Head of caudate nucleus (tissue), 42 donors: Measurements from ENCODE around the gene SLAMF7.

Experiments
- DNase-seq, 42 donors: peaks; one replicate each; pipeline versions ENCODE4 v3.0.0 to v3.0.0-alpha.2; 2020 to 2021; ENCODE audit warnings: mixed read lengths in 7 of 42
- intact Hi-C: fragments of 100-400 bp; cut with DNase I; formaldehyde crosslinking; loops from one replicate; pipeline ENCODE4 v1.15.0; 2022

Gene SLAMF7

DNA sequence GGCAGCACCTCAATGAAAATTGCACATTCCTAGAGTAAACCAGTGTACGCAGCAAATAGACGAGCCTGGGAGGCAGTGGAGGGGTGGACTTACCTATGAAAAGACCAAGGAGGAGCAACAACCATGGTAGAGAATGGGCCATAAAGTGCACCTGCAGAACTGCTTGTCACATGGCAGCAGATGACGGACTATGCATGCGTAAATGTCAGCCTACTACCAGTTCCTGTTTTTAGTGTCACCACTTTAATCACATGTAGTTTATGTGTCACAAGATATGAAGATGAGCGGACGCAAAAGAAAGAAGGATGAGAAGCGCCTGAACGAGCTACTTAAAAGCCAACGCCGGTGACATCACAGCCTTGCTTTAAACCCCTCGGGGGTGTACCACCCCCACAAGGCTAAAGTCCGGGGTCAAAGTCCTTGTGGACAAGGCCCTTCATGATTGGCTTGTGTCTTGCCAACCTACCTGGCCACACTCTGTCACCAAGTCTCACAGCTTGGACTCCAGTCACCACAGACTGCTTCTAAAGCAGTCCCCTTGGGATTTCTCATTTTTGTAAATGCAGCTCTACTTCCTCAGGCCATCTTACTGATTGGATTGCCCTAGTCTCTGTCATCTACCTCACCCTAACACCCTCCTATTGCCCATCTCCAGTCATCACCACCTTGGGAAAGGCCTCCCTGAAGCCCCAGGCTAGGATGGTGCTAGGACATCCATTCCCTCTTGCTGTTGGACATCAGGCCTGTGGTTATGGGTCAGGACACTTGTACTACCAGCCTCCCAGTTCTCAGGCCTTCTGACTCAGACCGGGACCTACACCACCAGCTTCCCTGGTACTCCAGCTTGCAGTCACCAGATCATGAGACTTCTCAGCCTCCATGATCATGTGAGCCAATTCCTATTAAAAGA, 50.9 kb downstream of the SLAMF7 start:
- DNase-seq: no peak
- intact Hi-C loops: no loop called here

DNA sequence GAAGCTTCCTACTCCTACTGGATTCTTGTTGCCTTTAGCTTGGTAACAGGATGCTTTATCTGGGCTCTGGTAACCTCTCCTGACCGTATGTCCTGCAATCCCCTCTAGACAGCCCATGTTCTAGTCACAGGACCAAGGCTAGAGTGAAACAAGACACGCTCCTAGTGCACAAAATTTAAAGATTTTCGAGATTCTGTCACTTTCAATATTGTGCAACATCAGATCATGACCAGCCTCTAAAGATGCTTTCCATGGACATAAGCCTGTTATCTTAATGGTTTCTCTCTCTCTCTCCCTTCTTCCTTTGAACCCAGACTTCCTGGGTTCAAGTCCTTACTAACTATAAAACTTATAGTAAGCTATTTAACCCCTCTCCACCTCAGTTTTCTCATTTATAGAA, 55.3 kb downstream of the SLAMF7 start:
- DNase-seq: no peak
- intact Hi-C loops: no loop called here

DNA sequence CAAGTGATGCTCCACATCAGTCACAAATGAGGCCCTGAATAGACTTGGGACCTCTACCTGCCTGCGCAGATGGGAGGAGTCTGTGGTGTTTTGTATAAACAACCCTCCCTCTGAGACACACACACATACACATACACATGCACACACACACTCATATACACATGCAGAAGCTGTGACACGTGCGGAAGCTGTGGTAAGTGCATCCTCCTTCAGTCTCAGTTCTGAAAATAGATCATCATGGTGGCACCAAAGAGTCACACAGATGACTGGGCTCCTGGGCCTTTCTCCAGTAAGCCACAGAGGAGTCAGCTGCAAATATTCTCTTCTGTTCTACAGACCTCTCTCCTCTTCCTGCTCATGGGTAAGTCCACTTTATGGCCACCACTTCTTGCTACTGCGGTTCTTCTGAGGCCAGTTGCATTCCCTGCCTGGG, 56.9 kb downstream of the SLAMF7 start, which contains the start of gene LY9:
Gene LY9 (plus strand): TSS at position 224 of the 433 bp plus-strand sequence. CDS start 14 bp downstream, at position 238.
- intact Hi-C loops: no loop called here
- DNase-seq: no peak

DNA sequence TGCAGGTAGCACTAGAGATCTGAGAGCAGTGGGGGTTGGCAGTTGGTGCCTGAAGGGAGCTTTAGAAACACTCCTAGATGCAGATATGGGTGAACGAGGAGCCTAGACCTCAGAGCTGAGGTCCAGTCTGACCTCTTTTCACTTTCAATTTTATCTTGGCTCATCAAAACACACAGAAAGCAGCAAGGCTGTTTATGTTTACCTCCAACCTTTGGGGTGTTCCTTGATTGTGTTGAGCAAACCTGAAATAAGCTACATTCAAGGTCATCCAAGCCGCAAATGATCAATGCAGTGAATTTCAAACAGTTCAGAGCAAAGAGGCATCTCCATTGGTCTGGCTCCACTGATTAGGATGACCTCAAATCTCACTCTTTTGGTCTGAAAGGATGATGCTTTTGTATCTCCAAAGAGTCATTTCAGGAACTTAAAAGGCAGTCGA, 58.2 kb downstream of the SLAMF7 start:
- intact Hi-C loops: no loop called here
- no peak for DNase-seq

DNA sequence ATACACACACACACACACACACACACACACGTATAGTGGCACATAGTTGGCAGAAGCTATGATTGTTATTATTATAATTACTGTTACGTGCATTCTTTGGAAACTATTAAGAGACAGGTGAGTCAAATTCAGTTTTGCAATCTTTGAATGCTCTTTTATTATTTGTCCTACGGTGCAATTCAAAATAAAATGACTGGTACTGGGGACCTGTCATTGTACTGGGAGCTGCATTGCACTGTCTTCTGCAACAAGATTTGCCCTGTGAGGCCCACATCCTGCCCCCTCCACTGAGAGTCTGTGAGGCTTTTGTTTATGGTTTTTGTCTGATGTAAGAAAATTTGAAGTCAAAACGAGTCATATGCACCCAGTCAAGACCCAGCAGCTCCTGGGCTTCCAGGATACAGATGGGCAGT, 58.8 kb downstream of the SLAMF7 start:
- DNase-seq: no peak
- intact Hi-C loops: no loop called here

DNA sequence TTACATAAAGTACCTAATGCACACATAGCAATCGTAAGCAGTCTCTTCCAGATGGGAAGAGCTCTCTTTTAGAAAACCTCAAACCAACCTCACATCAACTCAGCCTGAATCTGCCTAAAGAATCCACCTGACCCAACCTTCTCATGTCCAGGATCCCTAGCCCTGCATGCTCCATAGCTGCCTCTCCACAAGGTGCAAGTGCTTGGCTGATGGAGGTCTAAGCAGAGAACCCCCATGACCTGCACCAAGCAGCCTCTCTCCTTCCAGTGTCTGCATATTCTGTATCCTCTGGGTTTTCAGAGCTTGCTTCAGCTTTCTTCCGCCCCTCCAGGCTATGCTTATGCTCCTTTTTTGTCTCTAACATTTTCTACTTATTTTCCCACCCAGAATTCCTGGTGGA, 59.4 kb downstream of the SLAMF7 start:
- no peak for DNase-seq

DNA sequence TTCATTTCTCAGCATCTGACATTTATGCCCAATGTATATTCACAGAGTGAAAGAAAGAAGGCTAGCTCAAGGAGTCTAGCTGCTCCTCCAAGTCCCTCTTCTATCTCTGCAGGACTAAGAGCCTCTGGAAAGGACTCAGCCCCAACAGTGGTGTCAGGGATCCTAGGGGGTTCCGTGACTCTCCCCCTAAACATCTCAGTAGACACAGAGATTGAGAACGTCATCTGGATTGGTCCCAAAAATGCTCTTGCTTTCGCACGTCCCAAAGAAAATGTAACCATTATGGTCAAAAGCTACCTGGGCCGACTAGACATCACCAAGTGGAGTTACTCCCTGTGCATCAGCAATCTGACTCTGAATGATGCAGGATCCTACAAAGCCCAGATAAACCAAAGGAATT, 60.6 kb downstream of the SLAMF7 start:
- no peak for DNase-seq
- intact Hi-C loops: no loop called here

More for the DNA sequence above, 59.4 kb downstream of the SLAMF7 start:
- intact Hi-C loops: no loop called here

DNA sequence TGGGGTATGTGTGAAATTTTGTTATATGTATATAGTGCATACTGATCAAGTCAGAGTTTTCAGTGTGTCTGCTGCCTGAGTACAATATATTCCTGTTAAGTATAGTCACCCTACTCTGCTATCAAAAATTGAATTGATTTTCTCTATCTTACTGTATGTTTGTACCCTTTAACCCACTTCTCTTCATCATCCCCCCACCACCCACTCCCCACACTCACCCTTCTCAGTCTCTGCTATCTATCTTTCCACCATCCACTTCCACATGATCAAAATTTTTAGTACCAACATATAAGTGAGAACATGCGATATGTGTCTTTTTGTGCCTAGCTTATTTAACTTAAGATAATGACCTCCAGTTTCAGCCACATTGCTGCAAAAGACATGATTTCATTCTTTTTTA, 61.1 kb downstream of the SLAMF7 start:
- no peak for DNase-seq
- intact Hi-C loops: no loop called here

DNA sequence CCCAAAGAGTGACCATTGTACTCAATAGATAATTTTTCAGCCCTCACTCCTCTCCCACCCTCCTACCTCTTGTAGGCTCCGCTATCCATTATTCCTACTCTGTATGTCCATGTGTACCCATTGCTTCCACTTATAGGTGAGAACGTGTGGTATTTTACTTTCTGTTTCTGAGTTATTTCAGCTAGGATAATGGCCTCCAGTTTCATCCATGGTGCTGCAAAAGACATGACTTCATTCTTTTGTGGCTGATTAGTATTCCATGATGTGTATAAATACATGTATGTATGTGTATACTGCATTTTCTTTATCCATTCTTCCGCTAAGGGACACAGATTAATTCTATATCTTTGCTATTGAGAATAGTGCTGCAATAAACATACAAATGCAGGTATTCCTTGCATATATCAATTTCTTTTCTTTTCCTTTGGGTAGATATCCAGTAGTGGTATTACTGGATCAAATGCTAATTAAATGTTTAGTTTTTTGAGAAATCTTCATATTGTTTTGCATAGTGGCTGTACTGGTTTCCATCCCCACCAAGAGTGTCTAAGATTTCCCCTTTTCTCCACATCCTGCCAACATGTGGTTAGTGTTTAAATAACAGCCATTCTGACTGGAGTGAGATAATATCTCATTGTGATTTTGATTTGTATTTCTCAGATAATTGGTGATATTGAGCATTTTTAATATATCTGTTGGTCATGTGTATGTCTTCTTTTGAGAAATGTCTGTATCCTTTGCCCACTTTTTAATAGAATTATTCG, 61.8 kb downstream of the SLAMF7 start:
- no peak for DNase-seq

DNA sequence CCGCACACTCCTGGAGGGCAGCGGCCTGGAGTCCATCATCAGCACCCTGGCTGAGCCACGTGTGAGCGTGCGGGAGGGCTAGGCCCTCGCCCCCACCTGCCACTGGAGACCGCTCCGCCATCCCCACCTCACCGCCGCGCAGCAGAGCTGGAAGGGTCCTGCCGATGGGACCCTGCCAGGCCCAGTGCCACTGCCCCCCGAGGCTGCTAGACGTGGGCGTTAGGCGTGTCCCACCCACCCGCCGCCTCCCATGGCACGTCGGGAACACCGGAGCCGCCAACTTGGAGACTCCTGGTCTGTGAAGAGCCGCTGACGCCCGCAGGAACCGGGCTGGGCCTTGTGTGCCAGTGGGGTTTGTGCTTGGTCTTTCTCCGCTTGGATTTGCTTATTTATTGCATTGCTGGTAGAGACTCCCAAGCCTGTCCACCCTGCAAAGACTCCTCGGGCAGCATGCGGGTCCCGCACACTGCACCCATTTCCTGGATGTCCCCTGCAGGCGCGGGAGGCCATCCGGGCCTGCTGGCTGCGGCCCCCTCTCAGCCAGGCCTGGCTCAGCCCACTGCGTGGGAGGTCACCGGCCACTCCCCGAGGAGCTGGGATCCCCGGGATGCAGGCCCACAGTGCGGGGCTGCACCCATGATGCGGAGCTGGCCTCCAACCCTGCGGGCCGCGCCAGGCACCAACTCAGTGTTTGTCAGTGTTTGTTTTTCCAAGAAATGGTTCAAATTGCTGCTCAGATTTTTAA, 63.0 kb downstream of the SLAMF7 start:
- no peak for DNase-seq
- intact Hi-C loops: no loop called here

More for the DNA sequence above, 61.8 kb downstream of the SLAMF7 start:
- intact Hi-C loops: no loop called here
